GM12878 (cell line): ENCODE data around the gene BEGAIN.

Experiments
- EZH2 ChIP-seq: IDR thresholded peaks from 2 replicates; pipeline ENCODE4 v1.6.1; 2012; ENCODE audit warnings: low read depth, mild to moderate bottlenecking, control low read depth, inconsistent platforms, low read length, borderline replicate concordance; ENCODE audit not compliant: control insufficient read depth
- GABPA ChIP-seq: IDR thresholded peaks from 2 replicates; pipeline ENCODE4 v1.6.1; 2014; ENCODE audit warnings: antibody characterized with exemption, low read depth, mild to moderate bottlenecking, inconsistent platforms

DNA sequence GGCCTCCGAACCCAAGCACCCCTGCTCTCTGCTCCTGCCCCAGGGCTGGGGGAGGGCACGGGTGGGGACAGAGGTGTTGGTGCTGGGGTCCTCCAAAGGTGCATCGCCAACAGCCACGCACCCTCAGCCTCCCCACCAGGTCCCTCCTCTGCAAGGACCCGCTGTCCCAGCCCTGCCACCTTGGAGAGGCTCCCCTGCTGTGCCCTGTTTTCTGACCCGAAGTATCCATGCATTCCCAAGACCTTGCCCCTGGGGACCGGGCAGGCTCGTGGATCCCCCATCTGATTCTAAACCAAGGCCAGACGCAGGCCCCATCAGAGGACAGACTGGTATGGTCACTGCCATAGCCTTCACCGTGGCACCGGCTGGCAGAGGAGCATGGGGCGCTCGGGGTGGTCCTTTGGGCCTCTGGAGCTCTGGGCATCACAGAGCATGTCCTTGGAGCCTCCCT lies 22.7 kb upstream of the BEGAIN start:
- no peak for TF ChIP-seq GABPA
- no peak for TF ChIP-seq EZH2
